Activated effector memory CD4-positive, alpha-beta T cell treated with Interleukin-2 at 50 U/mL for 16 hours (primary cell): ENCODE measurements around the gene CCNYL1.

Source experiments
- DNase-seq: peaks from one replicate; pipeline ENCODE4 v3.0.0-alpha.2; 2020

CCNYL1 gene

GRCh38 chr2:207801259-207801658 lies 89.8 kb downstream of the CCNYL1 start:
- no peak for DNase-seq

GRCh38 chr2:207802650-207803049 lies 91.2 kb downstream of the CCNYL1 start:
- no peak for DNase-seq
